ENCODE results near the gene P3H4.

P3H4 gene

DNA sequence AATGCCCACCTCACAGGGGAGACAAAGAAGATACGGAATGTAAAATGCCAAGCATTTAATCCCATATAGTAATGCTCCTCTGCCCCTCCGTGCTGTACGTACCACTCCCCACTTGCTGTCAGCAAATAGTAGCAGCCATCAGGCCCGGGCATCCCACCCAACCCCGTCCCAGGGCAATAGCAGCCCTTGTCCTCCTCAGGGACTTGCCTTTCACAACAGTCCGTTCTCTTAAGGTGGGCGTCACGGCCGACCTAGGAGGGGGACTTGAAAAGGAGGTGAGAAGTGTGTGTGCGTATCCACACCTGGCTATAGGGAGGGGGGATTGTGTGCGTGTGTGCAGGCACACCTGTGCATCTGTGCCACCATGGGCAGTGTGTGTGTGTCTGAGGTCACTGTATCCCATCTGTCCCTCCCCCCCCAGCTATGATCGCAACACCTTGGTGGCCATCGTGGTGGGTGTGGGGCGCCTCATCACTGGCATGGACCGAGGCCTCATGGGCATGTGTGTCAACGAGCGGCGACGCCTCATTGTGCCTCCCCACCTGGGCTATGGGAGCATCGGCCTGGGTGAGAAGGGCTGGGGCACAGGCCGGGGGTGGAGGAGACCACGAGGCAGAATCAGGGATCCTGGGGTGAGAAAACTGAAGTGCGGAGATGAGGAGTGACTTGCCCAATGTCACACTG lies 5.0 kb upstream of the P3H4 start:
- TF ChIP-seq, protein P1, sequence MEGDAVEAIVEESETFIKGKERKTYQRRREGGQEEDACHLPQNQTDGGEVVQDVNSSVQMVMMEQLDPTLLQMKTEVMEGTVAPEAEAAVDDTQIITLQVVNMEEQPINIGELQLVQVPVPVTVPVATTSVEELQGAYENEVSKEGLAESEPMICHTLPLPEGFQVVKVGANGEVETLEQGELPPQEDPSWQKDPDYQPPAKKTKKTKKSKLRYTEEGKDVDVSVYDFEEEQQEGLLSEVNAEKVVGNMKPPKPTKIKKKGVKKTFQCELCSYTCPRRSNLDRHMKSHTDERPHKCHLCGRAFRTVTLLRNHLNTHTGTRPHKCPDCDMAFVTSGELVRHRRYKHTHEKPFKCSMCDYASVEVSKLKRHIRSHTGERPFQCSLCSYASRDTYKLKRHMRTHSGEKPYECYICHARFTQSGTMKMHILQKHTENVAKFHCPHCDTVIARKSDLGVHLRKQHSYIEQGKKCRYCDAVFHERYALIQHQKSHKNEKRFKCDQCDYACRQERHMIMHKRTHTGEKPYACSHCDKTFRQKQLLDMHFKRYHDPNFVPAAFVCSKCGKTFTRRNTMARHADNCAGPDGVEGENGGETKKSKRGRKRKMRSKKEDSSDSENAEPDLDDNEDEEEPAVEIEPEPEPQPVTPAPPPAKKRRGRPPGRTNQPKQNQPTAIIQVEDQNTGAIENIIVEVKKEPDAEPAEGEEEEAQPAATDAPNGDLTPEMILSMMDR (IDR thresholded peaks at IDR 0.05; ENCODE audit: borderline replicate concordance, insufficient read depth, low read depth, low read length): no peak
- H3K4me3 ChIP-seq (ENCODE audit: low read depth, low read length): no peak overlapping the region

DNA sequence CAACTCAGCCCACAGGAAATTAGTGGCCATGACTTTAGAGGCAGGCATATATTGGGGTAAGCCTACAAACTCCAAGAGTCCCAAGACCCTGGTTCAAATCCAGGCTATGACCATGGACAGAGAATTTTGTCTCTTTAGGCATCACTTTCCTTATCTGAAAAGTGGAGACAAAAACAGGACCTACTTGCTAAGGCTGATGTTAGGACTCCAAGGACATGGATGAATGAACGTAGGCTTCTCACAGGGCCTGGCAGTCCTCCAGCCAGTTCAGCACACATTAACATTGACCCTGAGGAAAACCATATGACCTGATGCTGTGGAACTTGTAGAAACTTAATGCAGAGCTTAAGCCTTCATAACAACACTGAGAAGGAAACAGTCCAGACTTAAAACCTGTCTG lies 2.4 kb upstream of the P3H4 start:
- no peak overlapping the region for H3K4me3 ChIP-seq (ENCODE audit: low read depth, low read length)

DNA sequence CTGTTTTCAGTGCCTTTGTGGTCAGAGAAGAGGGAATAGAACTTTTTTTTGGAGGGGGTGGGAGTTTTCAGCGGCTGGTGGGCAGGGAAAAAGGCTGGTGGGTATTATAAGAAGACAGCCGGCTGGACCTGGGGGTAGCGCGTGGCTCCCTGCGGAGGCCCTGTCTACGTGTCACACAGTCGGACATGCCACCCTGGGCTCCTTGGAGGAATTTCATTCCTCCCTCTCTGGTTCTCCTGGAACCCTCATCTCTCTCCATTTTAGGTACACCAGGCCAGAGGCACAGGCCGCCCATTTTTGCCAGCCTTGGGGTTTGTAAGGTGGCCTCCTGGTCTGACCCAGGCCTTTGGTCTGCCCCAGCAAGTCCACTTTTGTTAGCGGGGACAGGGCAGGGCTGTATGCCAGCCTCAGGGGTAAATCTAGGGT lies 2.0 kb upstream of the P3H4 start:
- TF ChIP-seq, protein P1 (IDR thresholded peaks at IDR 0.05; ENCODE audit: borderline replicate concordance, insufficient read depth, low read depth, low read length): no peak
- no peak overlapping the region for H3K4me3 ChIP-seq (ENCODE audit: low read depth, low read length)

More for the DNA sequence above, 2.4 kb upstream of the P3H4 start:
- TF ChIP-seq, protein P1 (IDR thresholded peaks at IDR 0.05; ENCODE audit: borderline replicate concordance, insufficient read depth, low read depth, low read length): no peak

DNA sequence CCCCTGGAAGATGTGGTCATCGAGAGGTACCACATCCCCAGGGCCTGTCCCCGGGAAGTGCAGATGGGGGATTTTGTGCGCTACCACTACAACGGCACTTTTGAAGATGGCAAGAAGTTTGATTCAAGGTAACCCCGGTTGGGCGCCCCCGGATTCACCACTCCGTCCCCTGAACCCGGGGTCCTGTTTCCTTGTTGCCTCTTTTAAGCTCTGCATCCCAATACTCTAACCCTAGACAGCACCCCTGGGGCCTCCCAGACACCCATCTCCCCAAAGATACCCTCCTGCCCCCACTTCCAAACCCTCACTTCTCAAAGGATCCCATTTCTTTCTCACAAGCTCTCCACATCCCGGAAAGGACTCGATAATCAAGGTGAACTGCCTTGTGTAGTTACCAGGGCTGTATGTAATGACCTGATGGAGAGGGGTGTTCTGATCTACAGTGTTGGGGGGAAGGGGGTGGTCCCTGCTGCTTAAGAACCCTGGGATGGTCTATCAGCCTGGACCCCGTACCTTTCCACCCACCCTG lies 1.5 kb upstream of the P3H4 start:
- TF ChIP-seq, protein P1 (IDR thresholded peaks at IDR 0.05; ENCODE audit: borderline replicate concordance, insufficient read depth, low read depth, low read length): no peak
- no peak overlapping the region for H3K4me3 ChIP-seq (ENCODE audit: low read depth, low read length)

DNA sequence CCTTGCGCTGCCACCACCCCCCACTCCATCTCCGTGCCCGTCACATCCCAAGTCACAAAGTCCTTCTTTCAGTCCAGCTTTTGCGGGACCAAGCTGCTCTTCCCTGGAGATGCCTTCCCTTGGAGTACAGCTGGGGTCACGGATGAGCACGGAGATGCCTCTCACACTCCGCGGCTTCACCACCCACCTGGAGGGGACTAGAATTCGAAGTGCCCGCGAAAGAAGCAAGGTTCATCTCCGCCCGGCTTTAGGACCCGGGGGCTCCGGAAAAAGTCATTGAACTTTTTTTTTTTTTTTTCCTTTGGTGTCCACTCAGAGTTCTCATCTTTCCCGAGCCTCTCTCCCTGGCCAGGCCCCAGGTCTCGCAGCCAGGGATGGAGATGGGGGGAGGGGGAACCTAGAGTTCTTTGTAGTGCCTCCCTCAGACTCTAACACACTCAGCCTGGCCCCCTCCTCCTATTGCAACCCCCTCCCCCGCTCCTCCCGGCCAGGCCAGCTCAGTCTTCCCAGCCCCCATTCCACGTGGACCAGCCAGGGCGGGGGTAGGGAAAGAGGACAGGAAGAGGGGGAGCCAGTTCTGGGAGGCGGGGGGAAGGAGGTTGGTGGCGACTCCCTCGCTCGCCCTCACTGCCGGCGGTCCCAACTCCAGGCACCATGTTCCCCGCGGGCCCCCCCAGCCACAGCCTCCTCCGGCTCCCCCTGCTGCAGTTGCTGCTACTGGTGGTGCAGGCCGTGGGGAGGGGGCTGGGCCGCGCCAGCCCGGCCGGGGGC lies 817 bp upstream of the P3H4 start, which contains the start of gene FKBP10:
TSS of gene FKBP10 (plus strand) at position 624 of the 771 bp plus-strand sequence. CDS start at position 655, 31 bp downstream.
- TF ChIP-seq, protein P1 (IDR thresholded peaks at IDR 0.05; ENCODE audit: borderline replicate concordance, insufficient read depth, low read depth, low read length): no peak
- H3K4me3 ChIP-seq (ENCODE audit: low read depth, low read length): peak within 1 kb of the TSS; percentile 53

DNA sequence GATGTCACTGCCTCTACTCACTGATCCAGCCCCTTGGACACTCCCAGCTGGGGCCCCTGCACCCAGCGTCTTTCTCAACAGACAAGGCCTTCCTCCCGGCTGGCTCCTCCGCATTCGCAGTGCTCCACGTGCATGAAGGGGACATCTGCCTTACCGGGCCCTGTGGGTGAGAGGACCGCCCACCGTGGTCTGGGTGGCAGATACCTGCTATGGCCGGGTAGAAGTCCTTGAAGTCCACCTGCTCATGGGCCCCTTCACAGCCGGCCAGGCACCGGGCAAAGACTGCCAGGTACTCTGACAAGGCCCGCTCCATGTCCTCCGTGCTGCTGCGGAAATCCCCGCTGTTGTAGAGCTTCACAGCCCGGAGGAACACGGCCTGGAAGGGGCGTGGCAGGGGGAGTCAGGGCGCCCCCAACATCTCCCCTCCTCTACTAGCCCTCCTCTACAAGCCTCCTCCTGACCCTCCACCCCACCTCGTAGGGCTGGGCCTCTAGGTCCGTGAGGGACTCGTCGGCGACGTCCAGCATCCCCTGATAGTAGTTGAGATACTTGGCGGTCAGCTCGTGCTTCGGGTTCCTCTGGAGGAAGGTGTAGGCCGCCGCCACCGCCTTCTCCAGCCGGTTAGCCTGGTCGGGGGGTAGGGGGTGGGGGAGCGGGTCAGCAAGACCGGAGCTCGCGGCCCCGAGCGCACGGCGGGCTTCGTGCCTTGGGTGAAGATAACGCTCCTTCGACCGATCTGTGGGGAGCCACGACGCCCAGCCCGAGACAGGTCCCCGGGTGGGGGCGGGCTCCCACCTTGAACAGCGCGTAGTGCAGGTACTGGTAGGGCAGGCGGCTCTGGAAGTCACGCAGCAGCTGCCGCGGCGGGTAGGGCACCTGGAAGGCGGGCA lies 845 bp downstream of the P3H4 start:
- TF ChIP-seq, protein P1 (IDR thresholded peaks at IDR 0.05; ENCODE audit: borderline replicate concordance, insufficient read depth, low read depth, low read length): no peak
- peak overlapping the region; percentile 53 for H3K4me3 ChIP-seq (ENCODE audit: low read depth, low read length)

All from GM12875 (cell line).